Smooth muscle cell (in vitro differentiated cells): ENCODE results near the gene LYPD6. TPM values are rescaled to one million over a fixed set of nuclear protein-coding genes. Genes with fewer than 3 reads are reported as not detected.

Source experiments
- DNase-seq: peaks from one replicate; lab custom pipeline; 2025; ENCODE audit not compliant: unreplicated experiment; lab: John Stamatoyannopoulos, UW
- H2AFZ ChIP-seq: fragments of 200-600 bp; sonication (generic); 2 replicates; pipeline ENCODE4 v1.6.0; 2016; ENCODE audit warnings: antibody characterized with exemption, low read depth, mild to moderate bottlenecking
- H3F3A ChIP-seq: fragments of 200-600 bp; sonication (generic); 2 replicates; pipeline ENCODE4 v1.6.0; 2017; ENCODE audit warnings: antibody characterized with exemption, low read depth
- H3K27ac ChIP-seq: fragments of 200-600 bp; sonication (generic); 2 replicates; pipeline ENCODE4 v1.5.1; 2016; ENCODE audit warnings: low read depth, mild to moderate bottlenecking
- H3K27me3 ChIP-seq: fragments of 200-600 bp; sonication (generic); 2 replicates; pipeline ENCODE4 v1.6.1; 2016; ENCODE audit warnings: low read depth, mild to moderate bottlenecking
- H3K36me3 ChIP-seq: fragments of 200-600 bp; sonication (generic); 2 replicates; pipeline ENCODE4 v1.5.1; 2016; ENCODE audit warnings: low read depth
- H3K4me1 ChIP-seq: fragments of 200-600 bp; sonication (generic); 2 replicates; pipeline ENCODE4 v1.5.1; 2016; ENCODE audit warnings: low read depth
- H3K4me2 ChIP-seq: fragments of 200-600 bp; sonication (generic); 2 replicates; pipeline ENCODE4 v1.6.0; 2016; ENCODE audit warnings: mild to moderate bottlenecking
- H3K4me3 ChIP-seq: fragments of 200-600 bp; sonication (generic); 2 replicates; pipeline ENCODE4 v1.5.1; 2016; ENCODE audit warnings: mild to moderate bottlenecking
- H3K79me2 ChIP-seq: fragments of 200-600 bp; sonication (generic); 2 replicates; pipeline ENCODE4 v1.6.0; 2016; ENCODE audit warnings: low read depth, mild to moderate bottlenecking
- H3K9ac ChIP-seq: fragments of 200-600 bp; sonication (generic); 2 replicates; pipeline ENCODE4 v1.6.0; 2016; ENCODE audit warnings: low read depth
- H3K9me3 ChIP-seq: fragments of 200-600 bp; sonication (generic); replicated peaks from 2 replicates; pipeline ENCODE4 v1.5.1; 2016; ENCODE audit warnings: low read depth
- H4K20me1 ChIP-seq: fragments of 200-600 bp; sonication (generic); 2 replicates; pipeline ENCODE4 v1.6.0; 2016; ENCODE audit warnings: low read depth
- WGBS: methylation state at CpG from one replicate; pipeline ENCODE4 v1.1.7; 2016; ENCODE audit warnings: low lambda C conversion rate; 5-methylcytosine and 5-hydroxymethylcytosine counted together
- polyA plus RNA-seq: library from polyadenylated mRNA; unstranded; fragments of >200 nt; fragmentation: Nextera tagmentation; extraction: Ambion mirVana; gene quantifications from 2 replicates; pipeline ENCODE4 v1.2.1, GENCODE V29; 2016
- total RNA-seq: library from RNA; depleted of rRNA; stranded (reverse); fragments of >200 nt; gene quantifications from 2 replicates; pipeline ENCODE4 v1.2.3, GENCODE V29; 2014
- TF ChIP-seq, protein P1 (sequence below): fragments of 200-600 bp; sonication (generic); IDR thresholded peaks from 2 replicates; pipeline ENCODE4 v1.5.1; 2017; ENCODE audit warnings: borderline replicate concordance, mild to moderate bottlenecking, antibody characterized with exemption; ENCODE audit not compliant: insufficient read depth, poor library complexity, severe bottlenecking

Gene LYPD6
- total and polyA plus RNA-seq, 2 experiments from 2014 or later = 1.6 to 9.8 TPM

DNA sequence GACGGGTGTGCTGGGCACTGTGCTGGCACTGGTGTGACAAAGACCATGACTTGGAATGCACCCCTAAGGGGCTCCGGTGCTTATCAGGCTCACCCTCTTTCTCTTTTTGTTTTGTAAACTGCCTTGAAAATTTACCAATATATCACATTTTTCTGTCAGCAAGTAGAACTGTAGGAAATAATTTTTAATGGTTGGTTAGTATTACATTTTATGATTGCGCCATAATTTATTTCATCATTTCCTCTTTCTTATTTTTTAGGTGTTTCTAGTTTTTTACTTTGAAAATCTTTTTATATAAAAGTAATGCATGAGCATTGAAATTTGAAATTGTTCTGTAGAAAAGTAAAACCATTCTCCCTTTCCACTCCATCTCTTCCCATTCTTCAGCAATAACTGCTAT lies 156.3 kb downstream of the LYPD6 start:
- peaks cover 10% of the 10 kb centered on the region for H3K4me1 ChIP-seq
- no peaks in the 10 kb centered on the region for H4K20me1 ChIP-seq
- H3K4me2 ChIP-seq = no peak overlapping the region
- no peaks in the 10 kb centered on the region for H3K27me3 ChIP-seq
- peaks cover 12% of the 10 kb centered on the region for H3F3A ChIP-seq
- no peaks in the 10 kb centered on the region for H3K9me3 ChIP-seq
- no peaks in the 10 kb centered on the region for H3K36me3 ChIP-seq
- no peak for DNase-seq
- TF ChIP-seq, protein P1, sequence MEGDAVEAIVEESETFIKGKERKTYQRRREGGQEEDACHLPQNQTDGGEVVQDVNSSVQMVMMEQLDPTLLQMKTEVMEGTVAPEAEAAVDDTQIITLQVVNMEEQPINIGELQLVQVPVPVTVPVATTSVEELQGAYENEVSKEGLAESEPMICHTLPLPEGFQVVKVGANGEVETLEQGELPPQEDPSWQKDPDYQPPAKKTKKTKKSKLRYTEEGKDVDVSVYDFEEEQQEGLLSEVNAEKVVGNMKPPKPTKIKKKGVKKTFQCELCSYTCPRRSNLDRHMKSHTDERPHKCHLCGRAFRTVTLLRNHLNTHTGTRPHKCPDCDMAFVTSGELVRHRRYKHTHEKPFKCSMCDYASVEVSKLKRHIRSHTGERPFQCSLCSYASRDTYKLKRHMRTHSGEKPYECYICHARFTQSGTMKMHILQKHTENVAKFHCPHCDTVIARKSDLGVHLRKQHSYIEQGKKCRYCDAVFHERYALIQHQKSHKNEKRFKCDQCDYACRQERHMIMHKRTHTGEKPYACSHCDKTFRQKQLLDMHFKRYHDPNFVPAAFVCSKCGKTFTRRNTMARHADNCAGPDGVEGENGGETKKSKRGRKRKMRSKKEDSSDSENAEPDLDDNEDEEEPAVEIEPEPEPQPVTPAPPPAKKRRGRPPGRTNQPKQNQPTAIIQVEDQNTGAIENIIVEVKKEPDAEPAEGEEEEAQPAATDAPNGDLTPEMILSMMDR = no peak
- H3K9ac ChIP-seq = no peak overlapping the region
- WGBS = 86% methylated on average over 3 of the region's 3 CpGs
- H3K79me2 ChIP-seq = no peaks in the 10 kb centered on the region
- H3K4me3 ChIP-seq = no peak overlapping the region
- no peak overlapping the region for H2AFZ ChIP-seq
- no peak overlapping the region for H3K27ac ChIP-seq

DNA sequence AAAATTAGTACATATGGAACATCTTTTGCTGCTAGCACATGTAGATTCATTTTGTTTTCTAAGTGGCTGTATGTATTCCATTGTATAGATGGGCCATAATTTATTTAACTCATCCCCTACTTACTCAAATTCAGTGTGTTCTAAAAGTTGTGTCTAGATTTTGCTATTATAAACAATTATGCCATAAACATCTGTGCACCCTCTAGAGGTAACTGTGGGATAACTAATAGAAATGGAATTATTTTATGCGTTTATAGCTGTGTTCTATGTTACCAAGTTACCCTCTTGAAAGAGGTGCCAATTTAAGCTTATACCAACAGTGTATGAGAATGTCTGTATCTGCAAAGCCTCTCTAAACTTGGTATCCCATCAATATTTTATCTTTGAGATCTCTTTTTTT lies 156.8 kb downstream of the LYPD6 start:
- Histone ChIP-seq H4K20me1 (no peaks in the 10 kb centered on the region), H3K36me3 (no peaks in the 10 kb centered on the region), H3K9ac (no peak overlapping the region), H3K27me3 (no peaks in the 10 kb centered on the region), H3K79me2 (no peaks in the 10 kb centered on the region), H3K4me2 (no peak overlapping the region), H3F3A (peaks cover 12% of the 10 kb centered on the region), H3K4me3 (no peak overlapping the region), H3K4me1 (peaks cover 10% of the 10 kb centered on the region), H2AFZ (no peak overlapping the region), H3K27ac (no peak overlapping the region), H3K9me3 (no peaks in the 10 kb centered on the region)
- TF ChIP-seq, protein P1 = no peak
- WGBS = 93% methylated on average over 1 of the region's 1 CpG
- DNase-seq = no peak

DNA sequence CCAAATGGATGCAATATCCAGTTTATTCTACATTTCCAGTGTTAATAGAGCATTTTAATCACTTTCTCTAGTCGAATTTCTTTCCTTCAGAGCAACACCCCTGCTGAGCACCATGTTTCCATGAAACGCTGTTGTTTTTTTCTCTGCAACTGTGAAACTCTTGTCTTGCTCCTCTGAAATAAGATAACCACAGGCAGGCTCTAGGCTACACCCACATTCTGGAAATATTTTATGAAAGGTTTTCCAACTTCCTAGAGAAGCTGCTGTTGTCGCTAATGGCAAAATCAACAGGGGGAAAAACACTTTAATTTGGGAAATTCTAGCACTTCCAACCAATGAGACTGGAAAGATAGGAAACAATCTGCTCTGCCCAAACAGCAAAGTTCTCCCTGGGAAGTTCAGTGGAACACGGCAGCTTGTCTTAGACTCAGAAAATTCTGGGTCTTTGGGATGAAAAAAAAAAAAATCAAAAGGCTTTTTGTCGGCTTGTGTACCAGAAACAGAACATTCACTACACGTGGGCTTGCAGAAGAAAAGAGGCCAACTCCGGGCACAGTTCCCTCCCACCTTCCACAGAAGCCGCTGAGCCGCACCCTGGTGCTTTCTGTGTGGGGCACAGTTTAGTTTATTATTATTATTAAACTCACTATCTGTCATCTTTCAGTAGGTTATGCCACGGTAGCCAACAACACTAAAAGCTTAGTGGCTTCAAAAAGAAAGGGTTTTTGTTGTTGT lies 158.5 kb downstream of the LYPD6 start:
- 74% methylated on average over 10 of the region's 10 CpGs for WGBS

More for the DNA sequence above, 158.5 kb downstream of the LYPD6 start:
- H3K9ac ChIP-seq = no peak overlapping the region
- TF ChIP-seq, protein P1 = no peak
- H3K4me1 ChIP-seq = peaks cover 4% of the 10 kb centered on the region
- no peaks in the 10 kb centered on the region for H3K9me3 ChIP-seq
- H2AFZ ChIP-seq = no peak overlapping the region
- no peaks in the 10 kb centered on the region for H3K79me2 ChIP-seq
- H3F3A ChIP-seq = peaks cover 4% of the 10 kb centered on the region
- DNase-seq = no peak
- H4K20me1 ChIP-seq = no peaks in the 10 kb centered on the region
- no peaks in the 10 kb centered on the region for H3K27me3 ChIP-seq
- H3K36me3 ChIP-seq = no peaks in the 10 kb centered on the region
- no peak overlapping the region for H3K4me2 ChIP-seq
- no peak overlapping the region for H3K4me3 ChIP-seq
- H3K27ac ChIP-seq = no peak overlapping the region
